ENCODE measurements around the gene VPS18. TPM values are rescaled to one million over a fixed set of nuclear protein-coding genes. Genes with fewer than 3 reads are reported as not detected.

Gene VPS18
- total RNA-seq, 2 donors from 2014 or later = 26.6 to 29.0 TPM

DNA sequence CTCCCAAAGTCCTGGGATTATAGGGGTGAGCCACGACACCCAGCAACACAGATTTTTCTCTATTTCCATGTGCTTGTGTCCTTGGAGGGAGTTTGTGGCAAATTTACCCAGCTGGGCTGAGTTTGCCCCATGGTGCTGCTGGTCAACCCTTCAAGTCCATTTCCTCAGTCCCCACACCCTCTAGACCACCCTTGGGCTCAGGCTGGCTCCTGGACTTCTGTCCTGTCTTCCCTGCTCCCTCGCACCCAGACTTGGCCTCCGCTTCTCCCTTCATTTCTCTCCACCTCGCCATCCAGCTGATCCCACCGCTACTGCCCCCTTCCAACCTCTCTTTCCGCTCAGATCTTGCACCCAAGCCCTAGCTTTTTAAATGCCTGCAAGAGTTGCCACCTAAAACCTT is 12.9 kb upstream of the VPS18 start:
- Mint-ChIP-seq H3K9me3 (peaks cover 9% of the 10 kb centered on the region), H3K4me3 (no peak overlapping the region), H3K36me3 (ENCODE audit: low read depth) (no peaks in the 10 kb centered on the region), H3K27ac (no peak overlapping the region), H3K27me3 (ENCODE audit: insufficient read depth) (no peaks in the 10 kb centered on the region), H3K4me1 (no peaks in the 10 kb centered on the region)
- H3K9ac ChIP-seq (ENCODE audit: extremely low read depth, low read length, poor library complexity, severe bottlenecking) = no peak overlapping the region
- TF ChIP-seq, protein P1, sequence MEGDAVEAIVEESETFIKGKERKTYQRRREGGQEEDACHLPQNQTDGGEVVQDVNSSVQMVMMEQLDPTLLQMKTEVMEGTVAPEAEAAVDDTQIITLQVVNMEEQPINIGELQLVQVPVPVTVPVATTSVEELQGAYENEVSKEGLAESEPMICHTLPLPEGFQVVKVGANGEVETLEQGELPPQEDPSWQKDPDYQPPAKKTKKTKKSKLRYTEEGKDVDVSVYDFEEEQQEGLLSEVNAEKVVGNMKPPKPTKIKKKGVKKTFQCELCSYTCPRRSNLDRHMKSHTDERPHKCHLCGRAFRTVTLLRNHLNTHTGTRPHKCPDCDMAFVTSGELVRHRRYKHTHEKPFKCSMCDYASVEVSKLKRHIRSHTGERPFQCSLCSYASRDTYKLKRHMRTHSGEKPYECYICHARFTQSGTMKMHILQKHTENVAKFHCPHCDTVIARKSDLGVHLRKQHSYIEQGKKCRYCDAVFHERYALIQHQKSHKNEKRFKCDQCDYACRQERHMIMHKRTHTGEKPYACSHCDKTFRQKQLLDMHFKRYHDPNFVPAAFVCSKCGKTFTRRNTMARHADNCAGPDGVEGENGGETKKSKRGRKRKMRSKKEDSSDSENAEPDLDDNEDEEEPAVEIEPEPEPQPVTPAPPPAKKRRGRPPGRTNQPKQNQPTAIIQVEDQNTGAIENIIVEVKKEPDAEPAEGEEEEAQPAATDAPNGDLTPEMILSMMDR (conservative IDR thresholded peaks at IDR 0.05) = no peak
- H3K36me3 ChIP-seq (ENCODE audit: control insufficient read depth, insufficient read depth, low read length) = no peaks in the 10 kb centered on the region
- H3K4me1 ChIP-seq (ENCODE audit: control insufficient read depth, insufficient read depth, low read length) = no peaks in the 10 kb centered on the region
- no peak overlapping the region for H3K27ac ChIP-seq (ENCODE audit: low read depth, low read length)
- no peaks in the 10 kb centered on the region for H3K27me3 ChIP-seq (ENCODE audit: control insufficient read depth, insufficient read depth, low read length, poor library complexity, severe bottlenecking)
- H3K9me3 ChIP-seq (ENCODE audit: control insufficient read depth, low read length) = peaks cover 10% of the 10 kb centered on the region
- no peak for DNase-seq
- H3K4me3 ChIP-seq (ENCODE audit: low read length) = no peak overlapping the region
- 96 to 98% methylated on average over 4 to 5 of the region's 6 CpGs for WGBS, 2 experiments (ENCODE audit: insufficient coverage in 1 of 2, insufficient read length in 1 of 2)

GRCh38 chr15:40886586-40886985 is 7.7 kb upstream of the VPS18 start:
- H3K27me3 Mint-ChIP-seq (ENCODE audit: insufficient read depth) = no peaks in the 10 kb centered on the region
- H3K36me3 ChIP-seq (ENCODE audit: control insufficient read depth, insufficient read depth, low read length) = no peaks in the 10 kb centered on the region
- no peaks in the 10 kb centered on the region for H3K36me3 Mint-ChIP-seq (ENCODE audit: low read depth)
- H3K4me3 ChIP-seq (ENCODE audit: low read length) = no peak overlapping the region
- DNase-seq = no peak
- peaks cover 10% of the 10 kb centered on the region for H3K9me3 ChIP-seq (ENCODE audit: control insufficient read depth, low read length)
- H3K27ac ChIP-seq (ENCODE audit: low read depth, low read length) = no peak overlapping the region
- no peak overlapping the region for H3K4me3 Mint-ChIP-seq
- H3K9ac ChIP-seq (ENCODE audit: extremely low read depth, low read length, poor library complexity, severe bottlenecking) = no peak overlapping the region
- no peaks in the 10 kb centered on the region for H3K4me1 ChIP-seq (ENCODE audit: control insufficient read depth, insufficient read depth, low read length)
- no peaks in the 10 kb centered on the region for H3K4me1 Mint-ChIP-seq
- H3K9me3 Mint-ChIP-seq = peaks cover 7% of the 10 kb centered on the region
- TF ChIP-seq, protein P1 (conservative IDR thresholded peaks at IDR 0.05) = no peak
- H3K27ac Mint-ChIP-seq = no peak overlapping the region
- WGBS, 2 experiments (ENCODE audit: insufficient coverage in 1 of 2, insufficient read length in 1 of 2) = 100% methylated on average over 1 of the region's 1 CpG; no CpG with 5 or more reads in 1 of the 2 experiments
- no peaks in the 10 kb centered on the region for H3K27me3 ChIP-seq (ENCODE audit: control insufficient read depth, insufficient read depth, low read length, poor library complexity, severe bottlenecking)

DNA sequence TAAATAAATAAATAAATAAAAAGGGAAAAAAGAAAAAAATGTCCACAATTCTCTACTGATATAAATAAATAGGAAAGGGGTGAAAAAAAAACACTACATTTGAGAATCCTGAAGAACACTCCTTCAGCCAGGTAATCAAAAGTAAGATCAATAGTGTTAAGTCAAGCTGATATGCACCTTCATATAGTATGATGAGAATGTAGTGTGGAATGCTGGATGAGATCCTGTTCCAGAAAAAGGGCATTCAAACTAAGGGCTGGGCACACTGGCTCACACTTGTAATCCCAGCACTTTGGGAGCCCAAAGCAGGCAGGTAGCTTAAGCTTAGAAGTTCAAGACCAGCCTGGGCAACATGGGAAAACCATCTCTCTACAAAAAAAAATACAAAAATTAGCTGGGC is 5.1 kb upstream of the VPS18 start:
- Histone ChIP-seq H3K27ac (ENCODE audit: low read depth, low read length) (no peak overlapping the region), H3K9me3 (ENCODE audit: control insufficient read depth, low read length) (no peaks in the 10 kb centered on the region), H3K4me1 (ENCODE audit: control insufficient read depth, insufficient read depth, low read length) (no peaks in the 10 kb centered on the region), H3K4me3 (ENCODE audit: low read length) (no peak overlapping the region), H3K36me3 (ENCODE audit: control insufficient read depth, insufficient read depth, low read length) (no peaks in the 10 kb centered on the region), H3K9ac (ENCODE audit: extremely low read depth, low read length, poor library complexity, severe bottlenecking) (no peak overlapping the region), H3K27me3 (ENCODE audit: control insufficient read depth, insufficient read depth, low read length, poor library complexity, severe bottlenecking) (peaks cover 16% of the 10 kb centered on the region)
- TF ChIP-seq, protein P1 (conservative IDR thresholded peaks at IDR 0.05) = no peak
- H3K36me3 Mint-ChIP-seq (ENCODE audit: low read depth) = no peaks in the 10 kb centered on the region
- H3K9me3 Mint-ChIP-seq = no peaks in the 10 kb centered on the region
- peaks cover 19% of the 10 kb centered on the region for H3K27me3 Mint-ChIP-seq (ENCODE audit: insufficient read depth)
- no peak for DNase-seq
- no peaks in the 10 kb centered on the region for H3K4me1 Mint-ChIP-seq
- H3K4me3 Mint-ChIP-seq = no peak overlapping the region
- H3K27ac Mint-ChIP-seq = no peak overlapping the region

Measured in endodermal cell (in vitro differentiated cells).